ENCODE results near the gene DDOST.

The DDOST gene

GRCh38 chr1:20630729-20631128 lies 30.4 kb downstream of the DDOST start:
- H3K27ac Mint-ChIP-seq = no peak overlapping the region
- peaks cover 5% of the 10 kb centered on the region for H3K9me3 Mint-ChIP-seq
- no peak for ATAC-seq
- no peaks in the 10 kb centered on the region for H3K36me3 Mint-ChIP-seq
- H3K4me3 Mint-ChIP-seq = no peak overlapping the region
- peaks cover 17% of the 10 kb centered on the region for H3K4me1 Mint-ChIP-seq
- peaks cover 21% of the 10 kb centered on the region for H3K27me3 Mint-ChIP-seq

GRCh38 chr1:20626524-20626923 lies 34.6 kb downstream of the DDOST start:
- no peaks in the 10 kb centered on the region for H3K4me1 Mint-ChIP-seq

GRCh38 chr1:20626098-20626427 lies 35.1 kb downstream of the DDOST start:
- Mint-ChIP-seq H3K4me3 (no peak overlapping the region), H3K4me1 (no peaks in the 10 kb centered on the region), H3K27me3 (peaks cover 46% of the 10 kb centered on the region), H3K9me3 (peaks cover 5% of the 10 kb centered on the region), H3K36me3 (no peaks in the 10 kb centered on the region), H3K27ac (no peak overlapping the region)
- ATAC-seq = no peak

More at GRCh38 chr1:20626524-20626923, 34.6 kb downstream of the DDOST start:
- no peak for ATAC-seq
- Mint-ChIP-seq H3K4me3 (no peak overlapping the region), H3K9me3 (peaks cover 5% of the 10 kb centered on the region), H3K27ac (no peak overlapping the region), H3K27me3 (peaks cover 46% of the 10 kb centered on the region), H3K36me3 (no peaks in the 10 kb centered on the region)

GRCh38 chr1:20625176-20626097 lies 35.7 kb downstream of the DDOST start:
- peaks cover 46% of the 10 kb centered on the region for H3K27me3 Mint-ChIP-seq
- no peaks in the 10 kb centered on the region for H3K4me1 Mint-ChIP-seq
- H3K4me3 Mint-ChIP-seq = no peak overlapping the region
- peaks cover 5% of the 10 kb centered on the region for H3K9me3 Mint-ChIP-seq
- H3K36me3 Mint-ChIP-seq = no peaks in the 10 kb centered on the region
- no peak overlapping the region for H3K27ac Mint-ChIP-seq
- no peak for ATAC-seq

- peaks cover 46% of the 10 kb centered on the region for H3K27me3 Mint-ChIP-seq
- no peak overlapping the region for H3K4me3 Mint-ChIP-seq
- H3K36me3 Mint-ChIP-seq = no peaks in the 10 kb centered on the region
- ATAC-seq = no peak
- H3K4me1 Mint-ChIP-seq = no peaks in the 10 kb centered on the region
- H3K9me3 Mint-ChIP-seq = peaks cover 5% of the 10 kb centered on the region
- H3K27ac Mint-ChIP-seq = no peak overlapping the region
These were observed 36.5 kb downstream of the DDOST start for GRCh38 chr1:20624709-20625108.

GRCh38 chr1:20621012-20621411 lies 40.2 kb downstream of the DDOST start:
- Mint-ChIP-seq H3K27ac (no peak overlapping the region), H3K27me3 (peaks cover 31% of the 10 kb centered on the region), H3K36me3 (no peaks in the 10 kb centered on the region), H3K4me3 (no peak overlapping the region), H3K4me1 (peaks cover 6% of the 10 kb centered on the region), H3K9me3 (no peaks in the 10 kb centered on the region)
- no peak for ATAC-seq

- H3K4me1 Mint-ChIP-seq = peaks cover 6% of the 10 kb centered on the region
- peaks cover 35% of the 10 kb centered on the region for H3K27me3 Mint-ChIP-seq
- no peaks in the 10 kb centered on the region for H3K9me3 Mint-ChIP-seq
- no peaks in the 10 kb centered on the region for H3K36me3 Mint-ChIP-seq
- no peak overlapping the region for H3K27ac Mint-ChIP-seq
- no peak for ATAC-seq
- no peak overlapping the region for H3K4me3 Mint-ChIP-seq
These were observed 41.2 kb downstream of the DDOST start for GRCh38 chr1:20619999-20620398.

GRCh38 chr1:20618550-20618949 lies 42.6 kb downstream of the DDOST start:
- Mint-ChIP-seq H3K4me1 (peaks cover 6% of the 10 kb centered on the region), H3K27ac (no peak overlapping the region), H3K27me3 (peaks cover 29% of the 10 kb centered on the region), H3K4me3 (no peak overlapping the region), H3K36me3 (no peaks in the 10 kb centered on the region), H3K9me3 (no peaks in the 10 kb centered on the region)
- no peak for ATAC-seq

- peaks cover 6% of the 10 kb centered on the region for H3K4me1 Mint-ChIP-seq
- H3K4me3 Mint-ChIP-seq = no peak overlapping the region
- no peak overlapping the region for H3K27ac Mint-ChIP-seq
- H3K36me3 Mint-ChIP-seq = no peaks in the 10 kb centered on the region
- peaks cover 27% of the 10 kb centered on the region for H3K27me3 Mint-ChIP-seq
- ATAC-seq = no peak
- H3K9me3 Mint-ChIP-seq = no peaks in the 10 kb centered on the region
These were observed 44.2 kb downstream of the DDOST start for GRCh38 chr1:20616847-20617487.

GRCh38 chr1:20615946-20616846 lies 45.0 kb downstream of the DDOST start:
- Mint-ChIP-seq H3K27me3 (peaks cover 28% of the 10 kb centered on the region), H3K36me3 (no peaks in the 10 kb centered on the region), H3K4me3 (no peak overlapping the region), H3K27ac (no peak overlapping the region), H3K9me3 (no peaks in the 10 kb centered on the region), H3K4me1 (peaks cover 6% of the 10 kb centered on the region)
- ATAC-seq = no peak

- Mint-ChIP-seq H3K4me1 (peaks cover 6% of the 10 kb centered on the region), H3K27ac (no peak overlapping the region), H3K4me3 (no peak overlapping the region), H3K9me3 (no peaks in the 10 kb centered on the region), H3K27me3 (peaks cover 28% of the 10 kb centered on the region), H3K36me3 (no peaks in the 10 kb centered on the region)
- no peak for ATAC-seq
These were observed 47.0 kb downstream of the DDOST start for GRCh38 chr1:20614131-20614579.

- H3K27ac Mint-ChIP-seq = no peak overlapping the region
- peaks cover 6% of the 10 kb centered on the region for H3K4me1 Mint-ChIP-seq
- H3K36me3 Mint-ChIP-seq = no peaks in the 10 kb centered on the region
- no peak for ATAC-seq
- H3K9me3 Mint-ChIP-seq = no peaks in the 10 kb centered on the region
- peaks cover 28% of the 10 kb centered on the region for H3K27me3 Mint-ChIP-seq
- no peak overlapping the region for H3K4me3 Mint-ChIP-seq
These were observed 48.9 kb downstream of the DDOST start for GRCh38 chr1:20612221-20612746.

- H3K36me3 Mint-ChIP-seq = no peaks in the 10 kb centered on the region
- peaks cover 5% of the 10 kb centered on the region for H3K4me1 Mint-ChIP-seq
- H3K27ac Mint-ChIP-seq = no peak overlapping the region
- no peak overlapping the region for H3K4me3 Mint-ChIP-seq
- no peak for ATAC-seq
- H3K9me3 Mint-ChIP-seq = no peaks in the 10 kb centered on the region
- peaks cover 28% of the 10 kb centered on the region for H3K27me3 Mint-ChIP-seq
These were observed 49.5 kb downstream of the DDOST start for GRCh38 chr1:20611652-20612051.

GRCh38 chr1:20610970-20611369 lies 50.2 kb downstream of the DDOST start:
- no peaks in the 10 kb centered on the region for H3K4me1 Mint-ChIP-seq
- no peak overlapping the region for H3K27ac Mint-ChIP-seq
- H3K36me3 Mint-ChIP-seq = no peaks in the 10 kb centered on the region
- H3K9me3 Mint-ChIP-seq = no peaks in the 10 kb centered on the region
- no peak for ATAC-seq
- H3K27me3 Mint-ChIP-seq = peaks cover 21% of the 10 kb centered on the region
- H3K4me3 Mint-ChIP-seq = no peak overlapping the region

GRCh38 chr1:20609541-20609940 lies 51.6 kb downstream of the DDOST start:
- ATAC-seq = no peak
- H3K4me3 Mint-ChIP-seq = no peak overlapping the region
- H3K36me3 Mint-ChIP-seq = no peaks in the 10 kb centered on the region
- no peaks in the 10 kb centered on the region for H3K4me1 Mint-ChIP-seq
- H3K27me3 Mint-ChIP-seq = peaks cover 17% of the 10 kb centered on the region
- no peak overlapping the region for H3K27ac Mint-ChIP-seq
- H3K9me3 Mint-ChIP-seq = no peaks in the 10 kb centered on the region

Measured in stimulated activated memory B cell treated with anti-CD40 and anti-IgM and Interleukin-4, amounts not matched to agents 10 μg/mL and 1 μg/mL and 100 μg/mL, for 72 hours (primary cell).